Measurements from ENCODE around the gene ACSM5. TPM values are rescaled to one million over a fixed set of nuclear protein-coding genes. Genes with fewer than 3 reads are reported as not detected.

ACSM5 gene
- total RNA-seq (2014; rRNA removed; shearing (Covaris generic)), result not detected in 2 replicates

- Histone ChIP-seq H3K36me3 (replicated peaks; ENCODE audit: control insufficient read depth, insufficient read depth, low read length) (no peaks in the 10 kb centered on the region), H3K4me3 (ENCODE audit: insufficient read depth, low read depth, low read length) (no peak within 1 kb of the TSS), H3K27me3 (ENCODE audit: control insufficient read depth, insufficient read depth, low read length) (no peaks in the 10 kb centered on the region)
- peak; percentile 36 for DNase-seq
Observed at GRCh38 chr16:20409398-20410120, at the start of gene ACSM5. TSS of gene ACSM5 (plus strand) at chr16:20409534. CDS start at chr16:20411485, 1,951 bp downstream.

- H3K36me3 ChIP-seq (replicated peaks; ENCODE audit: control insufficient read depth, insufficient read depth, low read length), result no peaks in the 10 kb centered on the region
- DNase-seq, result peak; percentile 71
Observed at GRCh38 chr16:20359997-20360396, 49.3 kb upstream of the ACSM5 start.

GRCh38 chr16:20363191-20363590 lies 46.1 kb upstream of the ACSM5 start:
- no peak for DNase-seq
- H3K36me3 ChIP-seq (replicated peaks; ENCODE audit: control insufficient read depth, insufficient read depth, low read length), result no peaks in the 10 kb centered on the region
- no peaks in the 10 kb centered on the region for H3K27me3 ChIP-seq (ENCODE audit: control insufficient read depth, insufficient read depth, low read length)
- no peak overlapping the region for H3K4me3 ChIP-seq (ENCODE audit: insufficient read depth, low read depth, low read length)

More at GRCh38 chr16:20359997-20360396, 49.3 kb upstream of the ACSM5 start:
- Histone ChIP-seq H3K4me3 (ENCODE audit: insufficient read depth, low read depth, low read length) (no peak overlapping the region), H3K27me3 (ENCODE audit: control insufficient read depth, insufficient read depth, low read length) (no peaks in the 10 kb centered on the region)

- no peaks in the 10 kb centered on the region for H3K27me3 ChIP-seq (ENCODE audit: control insufficient read depth, insufficient read depth, low read length)
- no peak for DNase-seq
Observed at GRCh38 chr16:20364051-20364450, 45.3 kb upstream of the ACSM5 start.

GRCh38 chr16:20369452-20370054 lies 39.8 kb upstream of the ACSM5 start:
- H3K4me3 ChIP-seq (ENCODE audit: insufficient read depth, low read depth, low read length), result no peak overlapping the region
- DNase-seq, result no peak

More at GRCh38 chr16:20364051-20364450, 45.3 kb upstream of the ACSM5 start:
- no peaks in the 10 kb centered on the region for H3K36me3 ChIP-seq (replicated peaks; ENCODE audit: control insufficient read depth, insufficient read depth, low read length)
- no peak overlapping the region for H3K4me3 ChIP-seq (ENCODE audit: insufficient read depth, low read depth, low read length)

GRCh38 chr16:20372701-20373100 lies 36.6 kb upstream of the ACSM5 start:
- no peaks in the 10 kb centered on the region for H3K27me3 ChIP-seq (ENCODE audit: control insufficient read depth, insufficient read depth, low read length)
- no peaks in the 10 kb centered on the region for H3K36me3 ChIP-seq (replicated peaks; ENCODE audit: control insufficient read depth, insufficient read depth, low read length)
- H3K4me3 ChIP-seq (ENCODE audit: insufficient read depth, low read depth, low read length), result no peak overlapping the region
- no peak for DNase-seq

More at GRCh38 chr16:20369452-20370054, 39.8 kb upstream of the ACSM5 start:
- Histone ChIP-seq H3K27me3 (ENCODE audit: control insufficient read depth, insufficient read depth, low read length) (no peaks in the 10 kb centered on the region), H3K36me3 (replicated peaks; ENCODE audit: control insufficient read depth, insufficient read depth, low read length) (no peaks in the 10 kb centered on the region)

- no peak for DNase-seq
- Histone ChIP-seq H3K36me3 (replicated peaks; ENCODE audit: control insufficient read depth, insufficient read depth, low read length) (no peaks in the 10 kb centered on the region), H3K27me3 (ENCODE audit: control insufficient read depth, insufficient read depth, low read length) (no peaks in the 10 kb centered on the region), H3K4me3 (ENCODE audit: insufficient read depth, low read depth, low read length) (no peak overlapping the region)
Observed at GRCh38 chr16:20377181-20377580, 32.2 kb upstream of the ACSM5 start.

GRCh38 chr16:20380782-20381181 lies 28.6 kb upstream of the ACSM5 start:
- H3K36me3 ChIP-seq (replicated peaks; ENCODE audit: control insufficient read depth, insufficient read depth, low read length), result no peaks in the 10 kb centered on the region
- no peak overlapping the region for H3K4me3 ChIP-seq (ENCODE audit: insufficient read depth, low read depth, low read length)
- no peaks in the 10 kb centered on the region for H3K27me3 ChIP-seq (ENCODE audit: control insufficient read depth, insufficient read depth, low read length)
- no peak for DNase-seq

GRCh38 chr16:20382202-20382948 lies 27.0 kb upstream of the ACSM5 start:
- Histone ChIP-seq H3K4me3 (ENCODE audit: insufficient read depth, low read depth, low read length) (no peak overlapping the region), H3K36me3 (replicated peaks; ENCODE audit: control insufficient read depth, insufficient read depth, low read length) (no peaks in the 10 kb centered on the region), H3K27me3 (ENCODE audit: control insufficient read depth, insufficient read depth, low read length) (no peaks in the 10 kb centered on the region; the same call in 1 of the 2 replicates)
- DNase-seq, result no peak

GRCh38 chr16:20383106-20384029 lies 26.0 kb upstream of the ACSM5 start:
- no peaks in the 10 kb centered on the region for H3K36me3 ChIP-seq (replicated peaks; ENCODE audit: control insufficient read depth, insufficient read depth, low read length)
- no peak overlapping the region for H3K4me3 ChIP-seq (ENCODE audit: insufficient read depth, low read depth, low read length)
- H3K27me3 ChIP-seq (ENCODE audit: control insufficient read depth, insufficient read depth, low read length), result no peaks in the 10 kb centered on the region; the same call in 1 of the 2 replicates
- peak; percentile 78 for DNase-seq

GRCh38 chr16:20385844-20386832 lies 23.2 kb upstream of the ACSM5 start:
- Histone ChIP-seq H3K36me3 (replicated peaks; ENCODE audit: control insufficient read depth, insufficient read depth, low read length) (no peaks in the 10 kb centered on the region), H3K4me3 (ENCODE audit: insufficient read depth, low read depth, low read length) (peak overlapping the region; percentile 40), H3K27me3 (ENCODE audit: control insufficient read depth, insufficient read depth, low read length) (no peaks in the 10 kb centered on the region; the same call in 1 of the 2 replicates)
- DNase-seq, result peak; percentile 84

- Histone ChIP-seq H3K36me3 (replicated peaks; ENCODE audit: control insufficient read depth, insufficient read depth, low read length) (no peaks in the 10 kb centered on the region), H3K4me3 (ENCODE audit: insufficient read depth, low read depth, low read length) (no peak overlapping the region), H3K27me3 (ENCODE audit: control insufficient read depth, insufficient read depth, low read length) (no peaks in the 10 kb centered on the region; the same call in 1 of the 2 replicates)
- DNase-seq, result no peak
Observed at GRCh38 chr16:20387978-20388377, 21.4 kb upstream of the ACSM5 start.

- no peaks in the 10 kb centered on the region for H3K36me3 ChIP-seq (replicated peaks; ENCODE audit: control insufficient read depth, insufficient read depth, low read length)
- no peak overlapping the region for H3K4me3 ChIP-seq (ENCODE audit: insufficient read depth, low read depth, low read length)
- no peaks in the 10 kb centered on the region; the same call in 1 of the 2 replicates for H3K27me3 ChIP-seq (ENCODE audit: control insufficient read depth, insufficient read depth, low read length)
- no peak for DNase-seq
Observed at GRCh38 chr16:20388854-20389253, 20.5 kb upstream of the ACSM5 start.
